HG03280 (cell line): Measurements from ENCODE around the gene NDUFB1.

Source experiments
- ATAC-seq: cut with Tn5 transposase; IDR thresholded peaks from one replicate; pipeline ENCODE4 v1.9.1; 2021; ENCODE audit warnings: mild to moderate bottlenecking, moderate library complexity; ENCODE audit not compliant: unreplicated experiment

The NDUFB1 gene

GRCh38 chr14:92121670-92122350 lies at the start of gene NDUFB1, which contains the start of gene CPSF2:
Gene NDUFB1, minus strand, starts transcription at chr14:92121706. Its CDS starts 4,069 bp downstream, at chr14:92117637.
Gene CPSF2, plus strand, starts transcription at chr14:92121969. Its CDS starts 9,016 bp downstream, at chr14:92130985.
- peak; percentile 87 for ATAC-seq

GRCh38 chr14:92164958-92165357 lies 43.5 kb upstream of the NDUFB1 start:
- no peak for ATAC-seq

- ATAC-seq = no peak
Measured at GRCh38 chr14:92161521-92161920, 40.0 kb upstream of the NDUFB1 start.

GRCh38 chr14:92160619-92161018 lies 39.1 kb upstream of the NDUFB1 start:
- ATAC-seq = no peak

- ATAC-seq = no peak
Measured at GRCh38 chr14:92154283-92154942, 32.9 kb upstream of the NDUFB1 start.

GRCh38 chr14:92153581-92153980 lies 32.1 kb upstream of the NDUFB1 start:
- ATAC-seq = no peak

- no peak for ATAC-seq
Measured at GRCh38 chr14:92144708-92145107, 23.2 kb upstream of the NDUFB1 start.

GRCh38 chr14:92143962-92144361 lies 22.5 kb upstream of the NDUFB1 start:
- no peak for ATAC-seq

GRCh38 chr14:92143309-92143708 lies 21.8 kb upstream of the NDUFB1 start:
- no peak for ATAC-seq

GRCh38 chr14:92135269-92135668 lies 13.8 kb upstream of the NDUFB1 start:
- no peak for ATAC-seq

GRCh38 chr14:92134456-92134855 lies 12.9 kb upstream of the NDUFB1 start:
- no peak for ATAC-seq

- ATAC-seq = no peak
Measured at GRCh38 chr14:92122761-92123160, 1.3 kb upstream of the NDUFB1 start.

GRCh38 chr14:92122351-92122677 lies 808 bp upstream of the NDUFB1 start:
- peak; percentile 8 for ATAC-seq

GRCh38 chr14:92121207-92121669 lies 268 bp downstream of the NDUFB1 start:
- peak; percentile 4 for ATAC-seq

- ATAC-seq = no peak
Measured at GRCh38 chr14:92109490-92109889, 12.0 kb downstream of the NDUFB1 start.

GRCh38 chr14:92108345-92109254 lies 12.9 kb downstream of the NDUFB1 start:
- ATAC-seq = no peak

GRCh38 chr14:92106143-92106926 lies 15.2 kb downstream of the NDUFB1 start, which contains the start of gene ATXN3:
Gene ATXN3, minus strand, starts transcription at chr14:92106582. Its CDS starts 30 bp downstream, at chr14:92106552.
- ATAC-seq = peak; percentile 90

- peak; percentile 3 for ATAC-seq
Measured at GRCh38 chr14:92105893-92106142, 15.7 kb downstream of the NDUFB1 start.

- no peak for ATAC-seq
Measured at GRCh38 chr14:92105073-92105892, 16.2 kb downstream of the NDUFB1 start.
